Ishikawa (cell line): ENCODE measurements around the gene DIAPH1.

Experiments
- EP300 ChIP-seq: IDR thresholded peaks from 2 replicates; pipeline ENCODE4 v1.6.1; 2012; ENCODE audit warnings: borderline replicate concordance
- MAX ChIP-seq: IDR thresholded peaks from 2 replicates; pipeline ENCODE4 v1.6.1; 2012

- TF ChIP-seq EP300, result no peak
- no peak for TF ChIP-seq MAX
These were observed 51.2 kb downstream of the DIAPH1 start for GRCh38 chr5:141567513-141568117.
